IPS-20b (cell line): Measurements from ENCODE around the gene XPC.

Source experiments
- H3K27ac ChIP-seq: one replicate; pipeline ENCODE4 v1.5.1; 2013; ENCODE audit warnings: low read length
- H3K27me3 ChIP-seq: 2 replicates; pipeline ENCODE4 v1.6.1; 2013; ENCODE audit warnings: mild to moderate bottlenecking, low read length, inconsistent platforms; ENCODE audit not compliant: insufficient read depth
- H3K36me3 ChIP-seq: 2 replicates; pipeline ENCODE4 v1.6.1; 2013; ENCODE audit warnings: low read depth, mild to moderate bottlenecking, inconsistent platforms, low read length, moderate library complexity; ENCODE audit not compliant: insufficient read depth
- H3K4me1 ChIP-seq: 2 replicates; pipeline ENCODE4 v1.6.1; 2013; ENCODE audit warnings: mild to moderate bottlenecking, control low read depth, inconsistent platforms, low read length, moderate library complexity; ENCODE audit not compliant: insufficient read depth
- H3K4me3 ChIP-seq: 2 replicates; pipeline ENCODE4 v1.5.1; 2013; ENCODE audit warnings: mild to moderate bottlenecking, low read length, inconsistent platforms
- H3K9ac ChIP-seq: 2 replicates; pipeline ENCODE4 v1.6.1; 2013; ENCODE audit warnings: low read depth, mild to moderate bottlenecking, inconsistent platforms, low read length, moderate library complexity
- H3K9me3 ChIP-seq: 2 replicates; pipeline ENCODE4 v1.6.1; 2013; ENCODE audit warnings: mild to moderate bottlenecking, low read depth, low read length, inconsistent platforms; ENCODE audit not compliant: insufficient read depth

Gene XPC

GRCh38 chr3:14183015-14183577 lies 4.7 kb upstream of the XPC start:
- no peak overlapping the region for H3K9ac ChIP-seq
- H3K27me3 ChIP-seq: no peaks in the 10 kb centered on the region
- H3K27ac ChIP-seq: no peak overlapping the region
- no peaks in the 10 kb centered on the region for H3K9me3 ChIP-seq
- peaks cover 66% of the 10 kb centered on the region for H3K36me3 ChIP-seq
- no peak overlapping the region for H3K4me3 ChIP-seq
- H3K4me1 ChIP-seq: peaks cover 4% of the 10 kb centered on the region; the same call in 1 of the 2 replicates

- H3K9ac ChIP-seq: no peak overlapping the region
- H3K9me3 ChIP-seq: no peaks in the 10 kb centered on the region
- H3K27me3 ChIP-seq: no peaks in the 10 kb centered on the region
- H3K36me3 ChIP-seq: peaks cover 50% of the 10 kb centered on the region
- no peak overlapping the region for H3K4me3 ChIP-seq
- H3K27ac ChIP-seq: no peak overlapping the region
- H3K4me1 ChIP-seq: peaks cover 4% of the 10 kb centered on the region; the same call in 1 of the 2 replicates
These were observed 2.9 kb upstream of the XPC start for GRCh38 chr3:14181253-14181652.

- H3K4me1 ChIP-seq: peaks cover 4% of the 10 kb centered on the region
- H3K9me3 ChIP-seq: no peaks in the 10 kb centered on the region
- no peak overlapping the region for H3K27ac ChIP-seq
- H3K36me3 ChIP-seq: peaks cover 35% of the 10 kb centered on the region
- H3K27me3 ChIP-seq: no peaks in the 10 kb centered on the region
- H3K4me3 ChIP-seq: peak overlapping the region; percentile 95
- H3K9ac ChIP-seq: peak overlapping the region; percentile 98; the same call in 1 of the 2 replicates
These were observed 1.4 kb upstream of the XPC start for GRCh38 chr3:14179795-14180194.

GRCh38 chr3:14179114-14179465 lies 689 bp upstream of the XPC start:
- H3K27me3 ChIP-seq: no peaks in the 10 kb centered on the region
- H3K36me3 ChIP-seq: peaks cover 32% of the 10 kb centered on the region
- no peaks in the 10 kb centered on the region for H3K9me3 ChIP-seq
- H3K9ac ChIP-seq: peak overlapping the region; percentile 98
- H3K4me3 ChIP-seq: peak overlapping the region; percentile 95
- H3K27ac ChIP-seq: peak overlapping the region; percentile 81
- H3K4me1 ChIP-seq: peaks cover 4% of the 10 kb centered on the region

- H3K27ac ChIP-seq: no peak overlapping the region
- peaks cover 4% of the 10 kb centered on the region for H3K4me1 ChIP-seq
These were observed 688 bp downstream of the XPC start for GRCh38 chr3:14177580-14178246.

GRCh38 chr3:14175383-14176037 lies 2.9 kb downstream of the XPC start:
- Histone ChIP-seq H3K9me3 (no peaks in the 10 kb centered on the region), H3K4me1 (peaks cover 4% of the 10 kb centered on the region), H3K27me3 (no peaks in the 10 kb centered on the region), H3K27ac (no peak overlapping the region), H3K4me3 (no peak overlapping the region), H3K36me3 (peaks cover 29% of the 10 kb centered on the region), H3K9ac (no peak overlapping the region)

More at GRCh38 chr3:14177580-14178246, 688 bp downstream of the XPC start:
- H3K4me3 ChIP-seq: peak overlapping the region; percentile 95
- no peaks in the 10 kb centered on the region for H3K9me3 ChIP-seq
- peaks cover 25% of the 10 kb centered on the region for H3K36me3 ChIP-seq
- peak overlapping the region; percentile 98 for H3K9ac ChIP-seq
- no peaks in the 10 kb centered on the region for H3K27me3 ChIP-seq

GRCh38 chr3:14174483-14174882 lies 3.9 kb downstream of the XPC start:
- no peak overlapping the region for H3K27ac ChIP-seq
- H3K9me3 ChIP-seq: no peaks in the 10 kb centered on the region
- no peak overlapping the region for H3K4me3 ChIP-seq
- peaks cover 39% of the 10 kb centered on the region for H3K36me3 ChIP-seq
- peaks cover 2% of the 10 kb centered on the region for H3K4me1 ChIP-seq
- no peaks in the 10 kb centered on the region for H3K27me3 ChIP-seq
- no peak overlapping the region for H3K9ac ChIP-seq

- Histone ChIP-seq H3K36me3 (peaks cover 59% of the 10 kb centered on the region), H3K9ac (no peak overlapping the region), H3K4me3 (no peak overlapping the region), H3K4me1 (no peaks in the 10 kb centered on the region; the same call in 1 of the 2 replicates), H3K27me3 (no peaks in the 10 kb centered on the region), H3K27ac (no peak overlapping the region), H3K9me3 (no peaks in the 10 kb centered on the region)
These were observed 5.9 kb downstream of the XPC start for GRCh38 chr3:14172496-14172895.

GRCh38 chr3:14170531-14171159 lies 7.8 kb downstream of the XPC start:
- Histone ChIP-seq H3K27me3 (no peaks in the 10 kb centered on the region), H3K9ac (no peak overlapping the region), H3K4me3 (no peak overlapping the region), H3K4me1 (no peaks in the 10 kb centered on the region; the same call in 1 of the 2 replicates), H3K9me3 (no peaks in the 10 kb centered on the region), H3K36me3 (peaks cover 74% of the 10 kb centered on the region), H3K27ac (no peak overlapping the region)

- H3K36me3 ChIP-seq: peaks cover 82% of the 10 kb centered on the region
- no peaks in the 10 kb centered on the region for H3K27me3 ChIP-seq
- H3K4me1 ChIP-seq: no peaks in the 10 kb centered on the region
- H3K27ac ChIP-seq: no peak overlapping the region
- no peaks in the 10 kb centered on the region for H3K9me3 ChIP-seq
- H3K4me3 ChIP-seq: no peak overlapping the region
- no peak overlapping the region for H3K9ac ChIP-seq
These were observed 8.5 kb downstream of the XPC start for GRCh38 chr3:14169871-14170270.

- H3K9ac ChIP-seq: no peak overlapping the region
- no peak overlapping the region for H3K4me3 ChIP-seq
- H3K4me1 ChIP-seq: no peaks in the 10 kb centered on the region
- H3K9me3 ChIP-seq: no peaks in the 10 kb centered on the region
- no peaks in the 10 kb centered on the region for H3K27me3 ChIP-seq
- no peak overlapping the region for H3K27ac ChIP-seq
- peaks cover 86% of the 10 kb centered on the region for H3K36me3 ChIP-seq
These were observed 9.0 kb downstream of the XPC start for GRCh38 chr3:14169435-14169834.
